Activated T-cell treated with anti-CD3 and anti-CD28 coated beads, Interleukin-2, amount 50 U/mL, for 24 hours (primary cell): ENCODE measurements around the gene PRPS1.

Source experiments
- DNase-seq: peaks from one replicate; pipeline ENCODE4 v3.0.0-alpha.2; 2020
- H3K27ac Mint-ChIP-seq: 2 replicates; pipeline ENCODE4 v1.8.0; 2020; ENCODE audit warnings: mild to moderate bottlenecking, mixed read lengths
- H3K27me3 Mint-ChIP-seq: 2 replicates; pipeline ENCODE4 v1.8.0; 2020; ENCODE audit warnings: mixed read lengths
- H3K36me3 Mint-ChIP-seq: 2 replicates; pipeline ENCODE4 v1.8.0; 2020; ENCODE audit warnings: low read depth, mixed read lengths
- H3K4me1 Mint-ChIP-seq: 2 replicates; pipeline ENCODE4 v1.8.0; 2020; ENCODE audit warnings: low read depth, mixed read lengths
- H3K4me3 Mint-ChIP-seq: 2 replicates; pipeline ENCODE4 v1.8.0; 2020; ENCODE audit warnings: mild to moderate bottlenecking, moderate library complexity, mixed read lengths
- H3K9me3 Mint-ChIP-seq: 2 replicates; pipeline ENCODE4 v1.8.0; 2020; ENCODE audit warnings: mixed read lengths

Gene PRPS1

DNA sequence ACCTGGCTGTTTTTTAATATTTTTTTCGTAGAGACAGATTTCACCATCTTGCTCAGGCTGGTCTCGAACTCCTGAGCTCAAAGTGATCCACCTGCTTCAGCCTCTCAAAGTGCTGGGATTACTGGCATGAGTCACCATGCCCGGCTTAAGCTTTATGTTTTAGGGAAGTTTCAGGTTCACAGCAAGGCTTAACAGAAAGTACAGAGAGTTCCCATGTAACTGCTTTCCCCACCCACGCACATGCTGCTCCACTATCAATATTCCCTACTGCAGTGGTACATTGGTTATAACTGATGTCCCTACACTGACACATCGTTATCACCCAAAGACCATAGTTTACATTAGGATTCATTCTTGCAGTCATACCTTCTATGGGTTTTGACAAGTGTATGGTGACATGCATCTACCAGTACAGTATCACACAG lies 62.7 kb downstream of the PRPS1 start:
- H3K27me3 Mint-ChIP-seq, result peaks cover 3% of the 10 kb centered on the region
- no peak overlapping the region for H3K4me3 Mint-ChIP-seq
- no peaks in the 10 kb centered on the region for H3K36me3 Mint-ChIP-seq
- no peak for DNase-seq
- no peak overlapping the region for H3K27ac Mint-ChIP-seq
- H3K4me1 Mint-ChIP-seq, result peaks cover 12% of the 10 kb centered on the region
- no peaks in the 10 kb centered on the region for H3K9me3 Mint-ChIP-seq

DNA sequence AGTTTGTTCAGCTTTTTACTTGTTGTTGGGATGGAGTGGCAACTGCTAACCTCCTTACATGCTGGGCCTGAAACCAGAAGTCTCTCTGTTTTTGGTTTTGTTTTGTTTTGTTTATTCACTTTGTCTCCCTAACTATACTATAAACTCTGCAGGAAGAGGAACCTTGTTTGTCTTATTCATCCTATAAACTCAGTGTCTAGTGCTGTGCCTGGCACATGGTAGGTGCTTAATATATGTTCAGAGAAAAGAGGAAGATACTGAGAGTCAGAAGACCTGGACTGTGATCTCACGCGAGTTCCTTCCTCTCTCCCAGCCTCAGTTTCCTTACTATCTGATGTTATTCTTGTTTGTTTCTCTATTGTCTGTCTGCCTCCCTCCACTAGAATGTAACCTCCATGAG lies 71.3 kb downstream of the PRPS1 start:
- H3K4me1 Mint-ChIP-seq, result peaks cover 19% of the 10 kb centered on the region
- H3K27ac Mint-ChIP-seq, result no peak overlapping the region
- H3K27me3 Mint-ChIP-seq, result peaks cover 14% of the 10 kb centered on the region
- no peak for DNase-seq
- no peak overlapping the region for H3K4me3 Mint-ChIP-seq
- H3K36me3 Mint-ChIP-seq, result no peaks in the 10 kb centered on the region
- no peaks in the 10 kb centered on the region for H3K9me3 Mint-ChIP-seq

DNA sequence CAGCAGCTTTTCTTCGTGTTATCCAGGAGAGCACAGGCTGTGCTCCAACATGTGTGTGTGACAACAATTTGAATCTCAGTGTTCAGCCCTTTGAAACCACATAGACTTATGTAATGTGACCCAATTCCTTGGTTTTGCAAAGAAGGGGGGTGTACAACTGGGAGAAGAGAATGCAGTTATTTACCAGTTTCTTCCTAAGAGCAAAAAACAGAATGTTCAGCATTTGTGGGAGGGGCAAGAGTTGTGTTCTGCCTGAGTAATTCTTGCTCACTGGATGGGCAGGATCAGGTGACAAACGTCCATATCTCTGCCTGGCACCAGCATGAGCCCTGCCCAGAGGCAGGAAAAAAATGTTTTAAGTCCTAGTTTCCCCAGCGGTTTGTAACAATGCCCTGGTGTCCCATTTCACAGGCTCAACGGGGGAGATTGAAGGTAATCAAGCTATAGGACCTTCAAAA lies 72.0 kb downstream of the PRPS1 start:
- Mint-ChIP-seq H3K36me3 (no peaks in the 10 kb centered on the region), H3K4me1 (peaks cover 19% of the 10 kb centered on the region), H3K27me3 (peaks cover 14% of the 10 kb centered on the region), H3K9me3 (no peaks in the 10 kb centered on the region), H3K4me3 (no peak overlapping the region), H3K27ac (no peak overlapping the region)
- no peak for DNase-seq
